NOMO-1 (cell line): ENCODE data around the gene CDH1.
"Not testable (repeated sequence)": the region's sequence is repeated elsewhere in the genome, so short reads cannot be mapped to it uniquely, and the experiment has no call there.

ENCODE experiments used
- DNase-seq, 2 experiments: peaks; one replicate each; lab custom pipeline; 2025; ENCODE audit not compliant: unreplicated experiment in 2 of 2; lab: John Stamatoyannopoulos, UW

The CDH1 gene

GRCh38 chr16:68786685-68787418 is 49.8 kb downstream of the CDH1 start:
- no peak for DNase-seq

GRCh38 chr16:68787419-68787807 is 50.3 kb downstream of the CDH1 start:
- not testable (repeated sequence) for DNase-seq

- peak in 1 of 2 experiments; percentile 19 for DNase-seq
Measured at GRCh38 chr16:68790130-68790761, 53.2 kb downstream of the CDH1 start.

GRCh38 chr16:68790944-68791343 is 53.9 kb downstream of the CDH1 start:
- DNase-seq: no peak

GRCh38 chr16:68792465-68793324 is 55.6 kb downstream of the CDH1 start:
- DNase-seq: no peak

GRCh38 chr16:68793401-68793857 is 56.3 kb downstream of the CDH1 start:
- DNase-seq: no peak

- no peak for DNase-seq
Measured at GRCh38 chr16:68798398-68798797, 61.3 kb downstream of the CDH1 start.

GRCh38 chr16:68800257-68800875 is 63.3 kb downstream of the CDH1 start:
- DNase-seq: peak; percentile 70 to 81

GRCh38 chr16:68802190-68802589 is 65.1 kb downstream of the CDH1 start:
- no peak for DNase-seq

GRCh38 chr16:68806422-68806821 is 69.3 kb downstream of the CDH1 start:
- no peak for DNase-seq

- DNase-seq: no peak
Measured at GRCh38 chr16:68806981-68807380, 69.9 kb downstream of the CDH1 start.

GRCh38 chr16:68814516-68814915 is 77.4 kb downstream of the CDH1 start:
- no peak for DNase-seq

GRCh38 chr16:68823401-68824135 is 86.5 kb downstream of the CDH1 start:
- DNase-seq: no peak

- DNase-seq: no peak
Measured at GRCh38 chr16:68825427-68825826, 88.3 kb downstream of the CDH1 start.

- no peak for DNase-seq
Measured at GRCh38 chr16:68826652-68827051, 89.6 kb downstream of the CDH1 start.

- DNase-seq: no peak
Measured at GRCh38 chr16:68833251-68833650, 96.2 kb downstream of the CDH1 start.

- DNase-seq: no peak
Measured at GRCh38 chr16:68834550-68834949, 97.5 kb downstream of the CDH1 start.

GRCh38 chr16:68835970-68836369 is 98.9 kb downstream of the CDH1 start:
- no peak for DNase-seq

GRCh38 chr16:68839831-68840230 is 102.7 kb downstream of the CDH1 start:
- DNase-seq: no peak

- not testable (repeated sequence) for DNase-seq
Measured at GRCh38 chr16:68842964-68843481, 105.9 kb downstream of the CDH1 start.
